Fibroblast of skin of abdomen (primary cell): ENCODE results near the gene ANKRD55.
"Not testable (repeated sequence)": the region's sequence is repeated elsewhere in the genome, so short reads cannot be mapped to it uniquely, and the experiment has no call there.

ENCODE experiments used
- DNase-seq: peaks from one replicate; pipeline ENCODE4 v3.0.0-alpha.2; 2013

Gene ANKRD55

GRCh38 chr5:56207537-56207936, 25.6 kb downstream of the ANKRD55 start:
- no peak for DNase-seq

- DNase-seq: peak; percentile 39
Measured at GRCh38 chr5:56206126-56206910, 26.8 kb downstream of the ANKRD55 start.

GRCh38 chr5:56203936-56204335, 29.2 kb downstream of the ANKRD55 start:
- not testable (repeated sequence) for DNase-seq

GRCh38 chr5:56202483-56202882, 30.6 kb downstream of the ANKRD55 start:
- no peak for DNase-seq

- DNase-seq: not testable (repeated sequence)
Measured at GRCh38 chr5:56201762-56202261, 31.3 kb downstream of the ANKRD55 start.

DNA sequence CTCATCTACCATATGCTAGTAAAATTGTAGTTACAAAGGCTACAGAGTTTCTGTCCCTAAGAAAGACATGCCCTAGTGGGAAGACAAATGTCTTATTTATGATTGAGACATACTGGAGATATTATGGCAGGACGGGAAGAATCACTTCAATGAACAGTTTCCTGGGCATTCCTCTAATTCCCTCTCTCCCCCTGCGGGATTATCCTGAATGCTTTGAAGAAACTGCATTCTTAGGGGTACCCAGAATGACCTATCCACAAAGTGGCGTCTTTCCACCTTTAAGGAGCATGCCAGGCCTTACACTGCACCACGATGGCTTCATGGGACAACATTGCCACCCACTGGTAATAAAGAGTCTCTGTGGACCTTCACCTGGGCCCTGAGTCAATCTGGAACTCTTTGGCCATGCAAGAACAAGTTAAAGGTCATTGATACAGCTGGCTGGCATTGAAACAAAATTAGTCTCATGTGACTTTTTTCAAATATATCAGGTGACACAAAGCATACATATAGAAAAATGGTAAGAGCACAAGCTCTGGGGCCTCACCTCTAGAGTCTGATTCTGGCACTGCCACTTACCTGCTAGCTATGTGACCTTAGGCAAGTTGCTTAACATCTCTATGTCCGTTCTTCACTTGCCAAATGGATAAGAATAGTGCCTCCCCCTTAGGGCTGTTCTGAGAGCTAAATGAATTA, 32.0 kb downstream of the ANKRD55 start:
- DNase-seq: peak; percentile 73

DNA sequence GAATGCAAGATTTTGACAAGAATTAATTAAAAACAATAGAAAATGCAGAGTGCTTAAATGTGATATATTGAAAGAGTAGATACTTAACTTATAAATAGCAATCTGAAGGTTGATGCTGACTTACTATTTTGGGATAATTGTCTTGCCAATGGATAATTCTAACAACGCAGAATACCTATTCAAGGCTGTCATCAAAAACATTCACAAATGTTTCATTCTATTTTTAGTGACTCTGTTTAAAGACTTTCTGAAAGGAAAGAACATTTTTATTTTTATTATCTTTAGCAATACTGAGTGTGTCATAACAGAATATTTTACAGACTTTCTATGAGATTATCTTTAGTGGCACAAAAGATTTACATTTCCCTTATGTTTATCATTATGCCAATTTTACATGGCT, 38.1 kb downstream of the ANKRD55 start:
- DNase-seq: no peak

GRCh38 chr5:56192246-56192645, 40.9 kb downstream of the ANKRD55 start:
- no peak for DNase-seq

DNA sequence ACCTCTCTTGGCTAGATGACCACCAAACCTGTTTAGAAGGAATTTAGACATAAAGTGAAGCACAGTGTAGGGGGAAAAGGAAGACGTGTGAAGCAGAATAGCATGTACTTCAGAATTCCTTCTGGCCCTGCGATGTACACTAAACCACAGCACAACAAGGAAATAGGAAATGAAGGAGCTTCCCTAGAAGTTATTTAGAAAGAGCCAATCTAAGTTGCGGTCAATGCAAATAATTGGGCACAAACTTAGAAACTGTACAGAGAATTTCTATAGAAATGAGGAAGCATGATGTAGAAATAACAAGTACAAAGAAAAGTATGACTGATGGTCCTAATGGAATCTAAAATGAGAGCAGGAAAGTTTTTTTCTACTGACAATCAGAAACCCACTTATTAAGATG, 41.5 kb downstream of the ANKRD55 start:
- DNase-seq: no peak

DNA sequence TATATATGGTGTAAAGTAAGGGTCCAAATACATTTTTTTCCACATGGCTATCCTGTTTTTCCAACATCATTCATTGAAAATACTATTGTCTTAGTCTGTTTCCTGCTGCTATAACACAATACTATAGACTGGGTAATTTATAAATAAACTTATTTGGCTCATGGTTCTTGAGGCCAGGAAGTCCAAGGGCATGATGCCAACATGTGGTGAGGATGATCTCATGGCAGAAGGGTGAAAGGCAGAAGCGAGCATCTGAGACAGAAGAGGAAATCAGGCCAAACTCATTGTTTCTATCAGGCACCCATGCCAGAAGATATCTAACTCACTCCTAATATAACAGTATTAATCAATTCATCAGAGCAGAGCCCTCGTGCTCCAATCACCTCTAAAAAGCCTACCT, 42.6 kb downstream of the ANKRD55 start:
- peak; percentile 71 for DNase-seq

GRCh38 chr5:56185768-56186311, 47.3 kb downstream of the ANKRD55 start:
- no peak for DNase-seq

- peak; percentile 86 for DNase-seq
Measured at GRCh38 chr5:56183506-56183905, 49.6 kb downstream of the ANKRD55 start.

- DNase-seq: no peak
Measured at GRCh38 chr5:56179442-56179841, 53.7 kb downstream of the ANKRD55 start.

GRCh38 chr5:56178823-56179222, 54.3 kb downstream of the ANKRD55 start:
- DNase-seq: no peak

- DNase-seq: no peak
Measured at GRCh38 chr5:56176871-56177533, 56.1 kb downstream of the ANKRD55 start.

- peak; percentile 85 for DNase-seq
Measured at GRCh38 chr5:56176155-56176798, 56.9 kb downstream of the ANKRD55 start.

DNA sequence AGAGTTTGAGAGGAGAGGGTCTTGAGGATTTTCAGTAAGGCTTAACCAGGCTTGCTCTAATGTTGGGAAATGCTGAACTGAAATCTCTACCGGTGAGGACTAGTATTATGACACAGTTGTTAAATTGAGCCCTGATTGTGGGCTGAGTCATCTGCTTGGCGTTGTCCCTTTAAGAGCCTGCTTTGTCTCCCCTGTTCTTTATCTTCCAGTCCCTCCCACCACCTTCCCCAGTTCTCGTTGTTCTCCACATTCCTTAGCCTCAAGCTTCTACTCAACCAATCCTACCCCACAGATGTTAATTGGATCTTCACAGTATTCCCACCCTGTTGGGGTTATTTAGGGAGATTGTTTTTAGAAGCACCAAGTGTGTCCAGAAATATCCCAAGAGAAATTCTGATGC, 57.6 kb downstream of the ANKRD55 start:
- peak; percentile 79 for DNase-seq

DNA sequence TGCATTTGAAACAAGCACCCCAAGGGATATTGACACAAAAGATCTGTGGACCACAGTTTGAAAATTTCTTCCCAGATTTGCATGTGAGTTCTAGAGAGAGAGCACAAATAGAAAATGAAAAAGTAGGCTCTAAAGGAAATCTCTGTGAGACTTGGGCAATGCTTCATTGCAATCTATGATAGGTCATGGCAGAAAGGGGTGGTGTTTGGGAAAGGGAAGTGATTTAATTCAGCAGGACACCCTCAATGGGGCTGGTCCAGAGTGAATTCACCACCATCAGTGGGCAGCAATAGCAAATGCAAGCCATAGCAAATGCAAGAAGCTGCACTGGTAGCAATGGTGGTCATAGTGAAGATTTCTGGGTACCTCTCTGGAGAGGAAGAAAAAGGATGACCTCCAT, 58.1 kb downstream of the ANKRD55 start:
- DNase-seq: no peak

DNA sequence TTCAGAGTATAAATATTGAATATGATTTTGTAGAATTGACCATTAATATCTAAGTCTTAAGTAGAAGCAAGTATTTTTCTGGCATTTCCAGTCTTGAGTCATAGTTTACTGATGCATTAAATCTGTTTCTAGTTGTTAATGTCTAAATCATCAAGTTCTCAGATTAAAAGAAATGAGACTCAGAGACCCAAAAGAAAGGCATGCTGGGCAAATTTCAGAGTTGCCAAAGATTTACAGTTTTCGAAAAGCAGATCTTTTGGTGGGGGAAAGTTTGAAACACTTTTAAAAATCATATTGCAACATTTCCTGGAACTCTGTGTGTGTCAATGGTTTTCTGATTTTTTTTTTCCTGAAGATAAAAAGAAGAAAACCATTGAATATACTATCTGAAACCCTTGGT, 60.9 kb downstream of the ANKRD55 start:
- peak; percentile 89 for DNase-seq

- DNase-seq: peak; percentile 51
Measured at GRCh38 chr5:56170557-56170956, 62.6 kb downstream of the ANKRD55 start.

GRCh38 chr5:56169949-56170348, 63.2 kb downstream of the ANKRD55 start:
- DNase-seq: no peak

DNA sequence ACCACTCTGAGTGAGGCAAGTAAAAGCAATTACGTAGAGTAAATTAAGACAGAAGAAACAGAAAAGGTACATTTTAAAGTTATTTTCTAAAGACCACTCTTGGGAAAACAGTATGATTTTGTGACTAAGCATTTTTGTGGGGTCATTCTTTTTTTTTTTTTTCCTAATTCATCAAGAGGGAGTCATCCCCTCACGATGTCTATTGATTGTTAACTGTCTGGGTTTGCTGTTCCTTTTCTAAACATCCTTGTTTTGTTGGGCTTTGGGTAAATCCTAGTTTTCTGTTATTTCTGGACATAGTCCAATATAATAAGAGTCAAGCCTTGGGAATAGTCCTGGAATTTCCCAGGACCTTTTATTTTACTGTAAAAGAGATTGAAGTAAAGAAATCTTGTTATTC, 63.8 kb downstream of the ANKRD55 start:
- peak; percentile 75 for DNase-seq

GRCh38 chr5:56168066-56168478, 65.1 kb downstream of the ANKRD55 start:
- DNase-seq: peak; percentile 78
